GM12875 (cell line): ENCODE data around the gene ABHD6.
"Not testable (repeated sequence)": the region's sequence is repeated elsewhere in the genome, so short reads cannot be mapped to it uniquely, and the experiment has no call there.

ENCODE experiments used
- H3K4me3 ChIP-seq: one replicate; pipeline ENCODE4 v1.5.1; 2011; ENCODE audit warnings: low read depth, low read length, control low read depth
- TF ChIP-seq, protein P1 (sequence below): IDR thresholded peaks from 2 replicates; pipeline ENCODE4 v1.5.1; 2011; ENCODE audit warnings: low read depth, mild to moderate bottlenecking, control low read depth, inconsistent platforms, low read length, moderate library complexity, borderline replicate concordance; ENCODE audit not compliant: insufficient read depth

ABHD6 gene

GRCh38 chr3:58272891-58273290 lies 35.3 kb downstream of the ABHD6 start:
- TF ChIP-seq, protein P1, sequence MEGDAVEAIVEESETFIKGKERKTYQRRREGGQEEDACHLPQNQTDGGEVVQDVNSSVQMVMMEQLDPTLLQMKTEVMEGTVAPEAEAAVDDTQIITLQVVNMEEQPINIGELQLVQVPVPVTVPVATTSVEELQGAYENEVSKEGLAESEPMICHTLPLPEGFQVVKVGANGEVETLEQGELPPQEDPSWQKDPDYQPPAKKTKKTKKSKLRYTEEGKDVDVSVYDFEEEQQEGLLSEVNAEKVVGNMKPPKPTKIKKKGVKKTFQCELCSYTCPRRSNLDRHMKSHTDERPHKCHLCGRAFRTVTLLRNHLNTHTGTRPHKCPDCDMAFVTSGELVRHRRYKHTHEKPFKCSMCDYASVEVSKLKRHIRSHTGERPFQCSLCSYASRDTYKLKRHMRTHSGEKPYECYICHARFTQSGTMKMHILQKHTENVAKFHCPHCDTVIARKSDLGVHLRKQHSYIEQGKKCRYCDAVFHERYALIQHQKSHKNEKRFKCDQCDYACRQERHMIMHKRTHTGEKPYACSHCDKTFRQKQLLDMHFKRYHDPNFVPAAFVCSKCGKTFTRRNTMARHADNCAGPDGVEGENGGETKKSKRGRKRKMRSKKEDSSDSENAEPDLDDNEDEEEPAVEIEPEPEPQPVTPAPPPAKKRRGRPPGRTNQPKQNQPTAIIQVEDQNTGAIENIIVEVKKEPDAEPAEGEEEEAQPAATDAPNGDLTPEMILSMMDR = no peak
- H3K4me3 ChIP-seq = no peak overlapping the region

DNA sequence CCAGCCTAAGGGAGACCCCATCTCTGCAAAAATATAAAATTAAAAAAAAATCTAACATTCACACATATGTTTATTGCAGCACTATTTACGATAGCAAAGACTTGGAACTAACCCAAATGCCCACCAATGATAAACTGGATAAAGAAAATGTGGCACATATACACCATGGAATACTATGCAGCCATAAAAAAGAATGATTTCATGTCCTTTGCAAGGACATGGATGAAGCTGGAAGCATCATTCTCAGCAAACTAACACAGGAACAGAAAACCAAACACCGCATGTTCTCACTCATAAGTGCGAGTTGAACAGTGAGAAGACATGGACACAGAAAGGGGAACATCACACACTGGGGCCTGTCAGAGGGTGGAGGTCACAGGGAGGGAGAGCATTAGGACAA lies 35.8 kb downstream of the ABHD6 start:
- not testable (repeated sequence) for H3K4me3 ChIP-seq

DNA sequence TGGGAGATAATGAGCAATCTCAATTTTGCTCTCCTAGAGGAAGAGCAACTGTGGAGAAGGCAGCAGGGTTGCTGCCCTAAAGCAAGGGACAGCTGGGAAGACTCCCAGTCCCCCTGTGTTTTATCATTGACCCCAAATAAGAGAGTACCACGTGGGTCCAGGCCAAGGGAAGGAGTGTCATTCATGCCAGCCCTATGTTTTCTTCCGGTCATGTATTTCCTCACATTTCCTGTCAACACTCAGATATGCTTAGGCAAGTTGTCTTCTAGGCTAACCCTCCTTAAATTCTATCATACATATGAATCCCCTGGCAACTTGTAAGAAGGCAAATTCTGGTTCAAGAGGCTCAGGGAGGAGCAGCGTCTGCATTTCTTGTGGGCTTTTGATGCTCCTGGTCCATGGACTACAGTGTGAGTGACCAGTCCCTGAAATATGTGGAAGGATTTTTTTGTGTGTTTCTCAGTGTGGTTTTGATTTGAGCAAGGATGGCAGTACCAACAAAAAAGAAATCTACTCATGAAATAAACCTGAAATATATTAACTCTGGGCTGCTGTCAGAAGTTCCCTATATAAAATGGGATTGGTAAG lies 36.5 kb downstream of the ABHD6 start:
- H3K4me3 ChIP-seq = no peak overlapping the region

GRCh38 chr3:58281069-58281468 lies 43.5 kb downstream of the ABHD6 start:
- no peak overlapping the region for H3K4me3 ChIP-seq
- TF ChIP-seq, protein P1 = no peak

More for the DNA sequence above, 36.5 kb downstream of the ABHD6 start:
- TF ChIP-seq, protein P1 = no peak

DNA sequence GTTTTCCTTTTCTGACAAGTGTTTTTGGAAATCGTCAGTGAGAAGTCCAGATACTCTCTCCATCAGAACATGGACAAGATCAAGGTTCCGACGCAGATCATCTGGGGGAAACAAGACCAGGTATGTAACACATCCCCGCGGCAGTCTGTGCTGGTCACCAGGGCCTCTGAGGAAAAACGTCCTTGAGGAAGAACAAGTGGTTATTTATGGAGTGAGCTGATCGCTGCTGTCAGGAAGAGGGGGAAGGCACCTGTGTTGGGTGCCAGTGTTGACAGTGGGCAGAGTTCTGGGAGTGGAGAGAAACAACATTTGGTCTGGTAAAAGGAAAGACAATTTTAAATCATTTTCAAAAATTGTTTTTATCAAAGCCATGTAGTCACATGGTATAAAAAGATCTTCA lies 47.7 kb downstream of the ABHD6 start:
- TF ChIP-seq, protein P1 = no peak
- H3K4me3 ChIP-seq = no peak overlapping the region

- H3K4me3 ChIP-seq = no peak overlapping the region
- TF ChIP-seq, protein P1 = no peak
Observed at GRCh38 chr3:58287354-58287753, 49.8 kb downstream of the ABHD6 start.

DNA sequence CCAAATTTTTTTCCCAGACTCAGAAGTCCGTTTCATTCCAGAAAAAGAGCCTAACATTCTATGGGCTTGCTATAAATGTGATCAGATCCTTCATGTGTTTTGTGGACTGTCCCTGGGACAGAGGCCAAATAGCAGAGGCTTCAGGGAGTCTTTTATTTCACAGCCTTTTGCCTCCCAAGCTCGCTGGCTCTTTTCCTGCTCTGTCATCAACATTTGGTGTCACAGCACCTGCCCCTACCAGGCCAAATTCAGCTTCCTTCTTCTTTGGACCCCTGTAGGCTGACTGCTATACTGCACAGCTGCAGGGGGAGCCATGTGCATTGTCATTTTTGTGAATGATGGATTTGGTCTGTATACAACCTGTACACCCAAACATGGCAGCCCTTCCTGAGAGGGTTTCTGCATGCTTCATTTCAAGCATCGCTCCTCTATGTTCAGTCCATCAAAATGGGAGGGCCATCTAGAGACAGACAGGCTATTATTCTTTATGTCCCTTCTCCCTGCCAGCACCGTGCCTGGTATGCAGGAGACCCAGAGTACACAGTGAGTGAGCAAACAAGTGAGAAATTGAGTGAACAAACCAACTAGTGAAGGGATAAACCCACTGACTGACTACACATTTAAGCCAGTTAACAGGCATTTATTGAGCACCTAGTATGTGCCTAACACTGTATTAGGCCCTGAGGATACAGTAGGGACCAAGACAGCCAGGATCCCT lies 50.6 kb downstream of the ABHD6 start:
- H3K4me3 ChIP-seq = no peak overlapping the region
- TF ChIP-seq, protein P1 = peak; percentile 9; the same call in 1 of the 2 replicates

DNA sequence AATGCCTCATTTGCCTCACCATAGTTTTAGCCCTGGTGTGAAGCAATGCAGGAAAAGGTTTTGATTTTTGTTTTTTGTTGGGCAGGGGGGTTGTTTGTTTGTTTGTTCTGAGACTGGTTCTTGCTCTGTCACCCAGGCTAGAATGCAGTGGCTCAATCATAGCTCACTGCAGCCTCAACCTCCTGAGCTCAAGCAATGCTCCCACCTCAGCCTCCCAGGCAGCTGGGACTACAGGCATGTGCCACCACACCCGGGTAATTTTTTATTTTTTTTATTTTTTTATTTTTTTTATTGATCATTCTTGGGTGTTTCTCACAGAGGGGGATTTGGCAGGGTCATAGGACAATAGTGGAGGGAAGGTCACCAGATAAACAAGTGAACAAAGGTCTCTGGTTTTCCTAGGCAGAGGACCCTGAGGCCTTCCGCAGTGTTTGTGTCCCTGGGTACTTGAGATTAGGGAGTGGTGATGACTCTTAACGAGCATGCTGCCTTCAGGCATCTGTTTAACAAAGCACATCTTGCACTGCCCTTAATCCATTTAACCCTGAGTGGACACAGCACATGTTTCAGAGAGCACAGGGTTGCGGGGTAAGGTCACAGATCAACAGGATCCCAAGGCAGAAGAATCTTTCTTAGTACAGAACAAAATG lies 51.5 kb downstream of the ABHD6 start:
- not testable (repeated sequence) for H3K4me3 ChIP-seq

DNA sequence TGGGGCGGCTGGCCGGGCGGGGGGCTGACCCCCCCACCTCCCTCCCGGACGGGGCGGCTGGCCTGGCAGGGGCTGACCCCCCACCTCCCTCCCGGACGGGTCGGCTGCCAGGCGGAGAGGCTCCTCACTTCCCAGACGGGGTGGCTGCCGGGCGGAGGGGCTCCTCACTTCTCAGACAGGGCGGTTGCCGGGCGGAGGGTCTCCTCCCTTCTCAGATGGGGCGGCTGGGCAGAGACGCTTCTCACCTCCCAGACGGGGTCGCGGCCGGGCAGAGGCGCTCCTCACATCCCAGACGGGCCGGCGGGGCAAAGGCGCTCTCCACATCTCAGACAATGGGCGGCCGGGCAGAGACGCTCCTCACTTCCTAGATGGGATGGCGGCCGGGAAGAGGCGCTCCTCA lies 52.9 kb downstream of the ABHD6 start:
- H3K4me3 ChIP-seq = not testable (repeated sequence)
